Immature natural killer cell (primary cell): ENCODE results near the gene NIN. TPM values are rescaled to one million over a fixed set of nuclear protein-coding genes. Genes with fewer than 3 reads are reported as not detected.
"Not testable (repeated sequence)": the region's sequence is repeated elsewhere in the genome, so short reads cannot be mapped to it uniquely, and the experiment has no call there.

Experiments used
- DNase-seq, 3 donors: peaks; one replicate each; pipeline ENCODE4 v3.0.0; 2022; ENCODE audit warnings: mixed read lengths in 1 of 3
- H3K27ac Mint-ChIP-seq, 6 donors: one replicate each; pipeline ENCODE4 v1.8.0; 2020; ENCODE audit warnings: mixed read lengths in 6 of 6, mild to moderate bottlenecking in 5 of 6, inconsistent platforms in 4 of 6, moderate library complexity in 3 of 6
- H3K27me3 Mint-ChIP-seq, 3 donors: one replicate each; pipeline ENCODE4 v1.8.0; 2020 to 2021; ENCODE audit warnings: low read depth in 3 of 3, mild to moderate bottlenecking in 3 of 3, mixed read lengths in 3 of 3, moderate library complexity in 3 of 3, inconsistent platforms in 1 of 3
- H3K36me3 Mint-ChIP-seq, 3 donors: one replicate each; pipeline ENCODE4 v1.8.0; 2020; ENCODE audit warnings: mixed read lengths in 3 of 3, inconsistent platforms in 2 of 3, mild to moderate bottlenecking in 2 of 3
- H3K4me1 Mint-ChIP-seq, 2 donors: one replicate each; pipeline ENCODE4 v1.8.0; 2020; ENCODE audit warnings: inconsistent platforms in 2 of 2, mild to moderate bottlenecking in 2 of 2, mixed read lengths in 2 of 2, moderate library complexity in 1 of 2
- H3K4me3 Mint-ChIP-seq, 5 donors: one replicate each; pipeline ENCODE4 v1.8.0; 2020; ENCODE audit warnings: mild to moderate bottlenecking in 5 of 5, mixed read lengths in 5 of 5, inconsistent platforms in 3 of 5, moderate library complexity in 3 of 5
- H3K9me3 Mint-ChIP-seq, 6 donors: one replicate each; pipeline ENCODE4 v1.8.0; 2020; ENCODE audit warnings: mild to moderate bottlenecking in 6 of 6, mixed read lengths in 6 of 6, inconsistent platforms in 4 of 6, moderate library complexity in 3 of 6
- polyA plus RNA-seq, 3 donors: library from polyadenylated mRNA; unstranded; fragments of 300-500 nt; fragmentation: Illumina TruSeq; gene quantifications; one replicate each; pipeline ENCODE4 v1.2.3, GENCODE V29; 2021

Gene NIN
- polyA plus RNA-seq, 3 donors from 2014 or later = 8.4 to 43.3 (median 9.7) TPM

DNA sequence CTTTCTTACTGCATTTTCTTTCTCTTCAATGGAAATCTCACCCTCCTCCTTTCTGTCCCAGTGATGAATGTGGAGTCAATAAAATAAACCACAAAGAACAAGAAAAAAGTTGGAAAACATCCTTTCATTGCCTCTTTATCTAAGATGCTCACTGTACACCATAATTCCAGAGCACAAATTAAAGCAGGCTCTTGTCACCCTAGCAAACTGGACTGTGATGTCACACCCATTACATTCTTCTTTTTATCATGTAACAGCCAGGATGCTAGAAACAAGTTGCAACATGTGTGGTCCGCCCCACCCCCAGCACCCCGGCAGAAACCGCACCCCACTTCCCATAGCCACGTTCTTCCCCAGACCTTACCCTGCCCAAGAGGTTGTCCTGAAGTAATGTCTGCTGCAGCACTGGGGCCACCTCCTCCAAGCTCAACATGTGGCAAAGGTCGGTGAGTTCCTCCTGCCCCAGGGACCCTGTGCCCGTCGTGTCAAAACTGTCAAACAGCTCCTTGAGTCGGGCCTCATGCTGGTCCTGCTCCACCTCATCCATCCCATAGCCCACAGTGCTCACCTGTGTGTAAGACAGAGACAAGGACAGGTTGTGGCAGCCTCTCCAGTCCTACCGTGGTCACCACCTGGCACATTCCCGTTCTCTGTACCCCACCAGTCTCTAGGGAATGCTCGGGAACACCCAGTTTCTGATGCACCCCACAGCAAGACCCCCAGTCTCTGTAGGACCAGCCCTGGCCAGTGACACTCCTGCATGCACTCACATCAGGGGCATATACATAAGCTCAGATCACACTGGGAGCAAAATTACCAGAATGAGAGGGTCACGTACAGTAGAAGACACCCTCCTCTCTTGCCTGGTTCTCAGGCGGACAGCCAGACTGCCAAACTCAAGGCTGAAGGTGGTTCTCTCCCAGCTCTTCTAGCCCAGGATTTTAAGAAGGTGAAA is 9.2 kb downstream of the NIN start:
- Mint-ChIP-seq H3K4me3 (peak overlapping the region; percentile 78 to 91 (median 83)), H3K36me3 (peaks cover 0 to 4% (median 3%) of the 10 kb centered on the region in 3 donors), H3K27ac (peak overlapping the region; percentile 83 to 97 (median 92)), H3K27me3 (peaks cover 0 to 4% (median 0%) of the 10 kb centered on the region in 3 donors), H3K4me1 (peaks cover 66 to 80% of the 10 kb centered on the region in 2 donors), H3K9me3 (no peaks in the 10 kb centered on the region)
- peak; percentile 69 to 70 (median 69) for DNase-seq

DNA sequence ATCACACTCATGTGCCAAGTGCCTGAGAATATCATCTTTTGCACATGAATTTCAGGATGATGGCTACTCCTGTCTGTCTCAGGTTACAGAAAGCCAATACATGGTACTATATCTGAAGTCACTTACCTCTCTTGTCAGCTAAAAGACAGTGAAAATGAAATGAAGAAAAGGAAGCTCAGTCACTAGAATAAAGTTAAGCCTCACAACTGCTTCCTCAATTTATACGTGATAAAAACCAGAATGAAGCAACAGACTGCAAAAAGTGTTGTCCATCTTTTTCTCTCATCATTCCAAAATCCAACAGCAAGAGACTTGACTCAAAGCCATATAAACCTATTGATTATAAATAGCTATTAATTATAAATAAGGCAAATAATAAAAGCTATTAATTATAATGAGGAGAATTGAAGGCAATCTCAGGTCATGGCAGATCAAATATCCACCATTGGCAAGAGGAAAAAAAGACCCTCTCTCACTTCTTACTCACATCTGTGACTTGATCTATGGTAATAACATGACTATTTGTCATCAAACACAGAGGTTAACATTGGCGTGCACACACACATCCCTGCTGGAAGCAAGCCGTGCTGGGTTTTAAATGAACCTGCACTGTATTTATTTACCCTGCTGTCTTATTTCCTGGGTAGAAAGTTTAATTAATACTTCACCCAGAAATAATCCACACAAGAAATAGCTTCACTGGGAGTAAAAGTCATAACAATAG is 10.0 kb downstream of the NIN start:
- H3K9me3 Mint-ChIP-seq = no peaks in the 10 kb centered on the region
- no peak for DNase-seq
- peaks cover 72 to 78% of the 10 kb centered on the region in 2 donors for H3K4me1 Mint-ChIP-seq
- H3K27me3 Mint-ChIP-seq = peaks cover 0 to 4% (median 0%) of the 10 kb centered on the region in 3 donors
- peaks cover 0 to 4% (median 3%) of the 10 kb centered on the region in 3 donors for H3K36me3 Mint-ChIP-seq
- H3K27ac Mint-ChIP-seq = peak overlapping the region; percentile 83 to 97 (median 92)
- peak overlapping the region in 4 of 5 donors; percentile 78 to 91 (median 86) for H3K4me3 Mint-ChIP-seq

DNA sequence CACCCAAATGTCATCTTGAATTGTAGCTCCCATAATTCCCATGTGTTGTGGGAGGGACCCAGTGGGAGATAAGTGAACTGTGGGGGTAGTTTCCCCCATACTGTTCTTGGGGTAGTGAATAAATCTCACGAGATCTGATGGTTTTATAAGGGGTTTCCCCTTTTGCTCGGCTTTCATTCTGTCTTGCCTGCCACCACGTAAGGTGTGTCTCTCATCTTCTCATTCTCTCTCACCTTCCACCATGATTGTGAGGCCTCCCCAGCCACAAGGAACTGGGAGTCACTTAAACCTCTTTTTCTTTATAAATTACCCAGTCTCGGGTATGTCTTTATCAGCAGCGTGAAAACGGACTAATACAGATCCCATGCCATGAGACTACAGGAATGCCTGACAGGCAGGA is 11.7 kb downstream of the NIN start:
- H3K4me3 Mint-ChIP-seq = peak overlapping the region in 1 of 5 donors; percentile 43
- H3K27me3 Mint-ChIP-seq, H3K9me3 Mint-ChIP-seq: not testable (repeated sequence)

DNA sequence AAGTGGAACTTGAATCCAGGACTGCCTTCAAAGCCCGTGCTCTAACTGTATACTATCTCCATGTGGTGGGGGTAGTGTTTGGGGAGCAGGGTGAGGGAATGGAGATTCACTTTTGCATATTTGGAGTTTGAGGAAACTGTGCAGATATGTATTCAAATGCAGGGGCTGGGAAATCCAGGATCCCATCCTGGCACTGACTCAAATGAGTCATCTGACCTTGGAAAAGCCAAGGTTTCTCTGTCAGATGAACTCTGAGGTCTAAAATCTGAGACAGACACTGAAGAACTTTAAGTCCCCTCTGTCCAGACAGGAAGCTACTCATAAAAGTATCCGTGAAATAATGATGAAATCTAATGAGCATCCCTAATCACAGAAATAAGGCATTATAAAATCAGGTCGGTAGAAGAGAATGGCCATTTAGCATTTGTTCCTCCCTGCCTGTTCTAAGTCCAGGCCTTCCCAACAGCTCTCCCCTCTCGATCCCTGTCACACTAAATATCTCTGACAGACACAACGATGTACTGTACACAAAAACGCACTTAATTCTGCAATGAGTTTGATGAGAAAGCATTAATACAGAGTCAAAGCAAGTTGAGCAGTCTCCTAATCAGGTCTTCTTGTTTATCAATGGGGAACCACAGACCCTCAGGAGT is 14.4 kb downstream of the NIN start:
- peak overlapping the region in 2 of 6 donors; percentile 24 to 55 for H3K27ac Mint-ChIP-seq
- peaks cover 0 to 3% (median 3%) of the 10 kb centered on the region in 3 donors for H3K27me3 Mint-ChIP-seq
- peaks cover 4 to 13% (median 8%) of the 10 kb centered on the region in 3 donors for H3K36me3 Mint-ChIP-seq
- DNase-seq = no peak
- H3K9me3 Mint-ChIP-seq = no peaks in the 10 kb centered on the region
- H3K4me3 Mint-ChIP-seq = no peak overlapping the region
- peaks cover 63 to 68% of the 10 kb centered on the region in 2 donors for H3K4me1 Mint-ChIP-seq

More for the DNA sequence above, 11.7 kb downstream of the NIN start:
- peak overlapping the region in 5 of 6 donors; percentile 74 to 92 (median 83) for H3K27ac Mint-ChIP-seq
- not testable (repeated sequence) for DNase-seq
- H3K4me1 Mint-ChIP-seq = peaks cover 69 to 72% of the 10 kb centered on the region in 2 donors
- H3K36me3 Mint-ChIP-seq = peaks cover 4 to 13% (median 8%) of the 10 kb centered on the region in 3 donors

DNA sequence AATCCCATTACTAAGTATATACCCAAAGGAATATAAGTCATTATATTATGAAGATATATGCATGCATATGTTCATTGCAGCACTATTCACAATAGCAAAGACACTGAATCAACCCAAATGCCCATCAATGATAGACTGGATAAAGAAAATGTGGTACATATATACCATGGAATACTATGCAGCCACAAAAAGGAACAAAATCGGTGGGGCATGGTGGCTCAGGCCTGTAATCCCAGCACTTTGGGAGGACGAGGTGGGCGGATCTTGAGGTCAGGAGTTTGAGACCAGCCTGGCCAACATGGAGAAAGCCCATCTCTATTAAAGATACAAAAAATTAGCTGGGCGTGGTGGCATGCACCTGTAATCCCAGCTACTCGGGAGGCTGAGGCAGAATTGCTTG is 15.4 kb downstream of the NIN start:
- not testable (repeated sequence) for DNase-seq, H3K4me3 Mint-ChIP-seq, H3K27ac Mint-ChIP-seq, H3K27me3 Mint-ChIP-seq, H3K9me3 Mint-ChIP-seq
- Mint-ChIP-seq H3K36me3 (peaks cover 4 to 13% (median 8%) of the 10 kb centered on the region in 3 donors), H3K4me1 (peaks cover 53 to 58% of the 10 kb centered on the region in 2 donors)

DNA sequence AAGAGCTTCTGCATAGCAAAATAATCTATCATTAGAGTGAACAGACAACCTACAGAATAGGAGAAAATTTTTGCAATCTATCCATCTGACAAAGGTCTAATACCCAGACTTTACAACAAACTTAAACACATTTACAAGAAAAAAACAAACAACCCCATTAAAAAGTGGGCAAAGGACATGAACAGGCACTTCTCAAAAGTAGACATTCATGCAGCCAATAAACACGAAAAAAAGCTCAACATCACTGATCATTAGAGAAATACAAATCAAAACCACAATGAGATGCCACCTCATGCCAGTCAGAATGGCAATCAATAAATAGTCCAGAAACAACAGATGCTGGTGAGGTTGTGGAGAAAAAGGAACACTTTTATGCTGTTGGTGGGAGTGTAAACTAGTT is 15.9 kb downstream of the NIN start:
- peaks cover 49 to 54% of the 10 kb centered on the region in 2 donors for H3K4me1 Mint-ChIP-seq
- H3K27me3 Mint-ChIP-seq, DNase-seq, H3K4me3 Mint-ChIP-seq, H3K9me3 Mint-ChIP-seq: not testable (repeated sequence)
- H3K36me3 Mint-ChIP-seq = peaks cover 4 to 13% (median 8%) of the 10 kb centered on the region in 3 donors
- peak overlapping the region in 2 of 6 donors; percentile 40 to 75 for H3K27ac Mint-ChIP-seq

DNA sequence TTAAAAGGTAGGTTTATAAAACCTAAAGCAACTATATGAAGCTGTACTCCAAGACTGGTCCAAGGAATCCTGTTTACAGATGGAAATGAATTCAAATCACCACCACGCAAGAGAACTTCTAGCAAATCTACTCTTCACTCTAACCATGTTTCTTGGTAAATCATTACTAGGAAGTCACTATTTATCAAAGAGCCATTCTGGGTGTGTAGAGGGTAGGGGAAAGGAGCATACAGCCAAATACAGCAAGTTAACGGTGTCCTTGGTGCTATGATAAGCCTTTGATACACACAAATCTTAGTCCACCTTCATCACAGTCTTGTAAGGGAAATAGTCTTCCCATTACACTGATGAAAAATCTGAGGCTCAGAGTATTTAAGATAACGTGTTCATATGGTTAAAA is 16.8 kb downstream of the NIN start:
- peaks cover 4 to 13% (median 8%) of the 10 kb centered on the region in 3 donors for H3K36me3 Mint-ChIP-seq
- peaks cover 40 to 51% of the 10 kb centered on the region in 2 donors for H3K4me1 Mint-ChIP-seq
- peak overlapping the region in 4 of 6 donors; percentile 44 to 84 (median 69) for H3K27ac Mint-ChIP-seq
- DNase-seq = no peak
- no peaks in the 10 kb centered on the region for H3K9me3 Mint-ChIP-seq
- peaks cover 0 to 3% (median 3%) of the 10 kb centered on the region in 3 donors for H3K27me3 Mint-ChIP-seq
- H3K4me3 Mint-ChIP-seq = peak overlapping the region in 3 of 5 donors; percentile 2 to 33 (median 7)

DNA sequence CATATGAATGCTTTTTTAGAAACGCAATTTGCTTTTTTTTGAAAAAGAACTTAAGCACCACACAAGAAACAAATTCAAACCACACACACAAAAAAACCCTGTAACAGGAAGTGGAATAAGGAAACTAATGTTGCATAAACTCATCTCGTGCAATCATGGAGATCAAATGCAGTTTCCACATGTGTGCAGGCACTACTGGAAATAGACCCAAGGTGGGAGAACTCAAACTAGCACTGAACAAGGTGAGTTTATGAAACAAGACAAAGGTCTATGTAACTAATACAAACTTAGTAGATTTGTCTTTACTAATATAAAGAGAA is 17.5 kb downstream of the NIN start:
- Mint-ChIP-seq H3K27ac (peak overlapping the region; percentile 82 to 93 (median 84)), H3K4me3 (peak overlapping the region; percentile 72 to 90 (median 84)), H3K36me3 (peaks cover 4 to 13% (median 8%) of the 10 kb centered on the region in 3 donors), H3K4me1 (peaks cover 38 to 44% of the 10 kb centered on the region in 2 donors), H3K9me3 (no peaks in the 10 kb centered on the region), H3K27me3 (peaks cover 0 to 3% (median 3%) of the 10 kb centered on the region in 3 donors)
- peak; percentile 28 to 35 (median 34) for DNase-seq

DNA sequence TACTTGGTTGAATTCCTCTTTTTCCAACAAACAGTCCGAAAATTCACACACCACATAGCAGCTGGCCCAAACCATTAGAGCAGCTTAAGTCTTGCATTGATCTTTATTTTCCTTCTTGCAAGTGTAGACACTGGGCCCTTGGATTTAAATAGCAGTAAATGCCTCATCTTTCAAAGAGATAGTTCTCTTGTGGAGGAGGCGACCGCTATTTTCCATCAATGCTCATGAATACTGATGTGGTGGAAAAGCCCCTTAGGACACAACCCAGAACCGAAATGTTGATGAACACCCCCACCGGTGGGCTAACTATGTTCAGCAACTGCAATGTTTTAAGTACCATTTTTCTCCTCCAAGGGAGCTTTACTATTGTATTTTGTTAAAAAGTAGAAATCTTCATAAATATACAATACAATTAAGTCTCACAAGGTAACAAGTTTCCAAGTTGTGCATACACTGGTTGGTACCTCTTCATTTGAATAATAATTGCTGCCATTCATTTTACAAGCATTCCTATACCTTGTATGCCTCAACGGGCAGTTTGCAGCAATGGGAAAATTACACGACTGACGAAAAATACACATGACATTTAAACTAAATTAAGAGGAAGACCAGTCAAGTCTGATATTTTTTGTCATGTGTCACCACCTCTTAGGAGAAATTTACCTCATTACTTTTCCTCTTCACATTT is 18.0 kb downstream of the NIN start:
- peaks cover 35 to 40% of the 10 kb centered on the region in 2 donors for H3K4me1 Mint-ChIP-seq
- H3K27me3 Mint-ChIP-seq = peaks cover 0 to 3% (median 3%) of the 10 kb centered on the region in 3 donors
- no peaks in the 10 kb centered on the region for H3K9me3 Mint-ChIP-seq
- peak overlapping the region; percentile 72 to 90 (median 84) for H3K4me3 Mint-ChIP-seq
- DNase-seq = no peak
- H3K36me3 Mint-ChIP-seq = peaks cover 4 to 10% (median 5%) of the 10 kb centered on the region in 3 donors
- peak overlapping the region; percentile 82 to 93 (median 84) for H3K27ac Mint-ChIP-seq

DNA sequence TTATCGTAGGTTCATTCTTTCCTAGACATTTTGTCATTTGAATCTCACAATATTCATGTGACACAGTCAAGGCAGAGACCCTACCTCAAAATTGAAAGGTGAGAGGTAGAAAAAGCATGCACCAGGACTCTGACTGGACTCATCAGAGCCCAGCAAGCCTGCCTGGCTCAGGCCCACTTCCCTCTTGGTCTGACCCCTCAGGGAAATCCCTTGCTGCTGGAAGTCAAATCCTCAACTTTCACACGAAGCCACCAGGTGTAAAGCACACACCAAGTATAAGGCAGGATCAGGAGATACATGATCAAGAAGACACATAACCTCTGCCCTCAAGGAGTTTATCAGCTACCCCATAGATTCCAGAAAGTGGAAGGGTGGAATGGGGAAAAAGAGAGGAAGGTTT is 18.8 kb downstream of the NIN start:
- Mint-ChIP-seq H3K4me3 (peak overlapping the region in 3 of 5 donors; percentile 10 to 90 (median 12)), H3K9me3 (no peaks in the 10 kb centered on the region), H3K4me1 (peaks cover 35 to 46% of the 10 kb centered on the region in 2 donors), H3K27me3 (peaks cover 0 to 3% (median 3%) of the 10 kb centered on the region in 3 donors), H3K27ac (peak overlapping the region in 5 of 6 donors; percentile 1 to 85 (median 56)), H3K36me3 (peaks cover 4 to 10% (median 5%) of the 10 kb centered on the region in 3 donors)
- no peak for DNase-seq

DNA sequence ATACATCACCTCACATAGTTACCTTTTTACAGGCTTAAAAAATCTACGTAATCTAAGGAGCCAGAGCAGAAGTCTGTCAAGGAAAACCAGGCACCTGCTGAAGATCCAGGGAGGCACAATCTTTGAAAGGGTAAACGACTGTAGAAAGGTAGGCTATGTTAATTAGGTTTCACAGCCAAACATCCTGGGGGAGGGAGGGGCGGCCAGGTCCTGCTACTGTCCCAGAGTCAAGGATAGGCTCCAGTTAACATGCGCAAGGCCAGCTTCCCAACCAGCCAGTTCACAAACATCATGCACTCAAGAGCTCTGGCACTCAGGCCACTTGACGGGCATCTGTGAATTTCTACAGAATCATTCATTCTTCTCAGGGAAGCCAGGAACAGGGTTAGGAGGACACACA is 22.9 kb downstream of the NIN start:
- H3K27ac Mint-ChIP-seq = no peak overlapping the region
- peaks cover 11 to 30% of the 10 kb centered on the region in 2 donors for H3K4me1 Mint-ChIP-seq

DNA sequence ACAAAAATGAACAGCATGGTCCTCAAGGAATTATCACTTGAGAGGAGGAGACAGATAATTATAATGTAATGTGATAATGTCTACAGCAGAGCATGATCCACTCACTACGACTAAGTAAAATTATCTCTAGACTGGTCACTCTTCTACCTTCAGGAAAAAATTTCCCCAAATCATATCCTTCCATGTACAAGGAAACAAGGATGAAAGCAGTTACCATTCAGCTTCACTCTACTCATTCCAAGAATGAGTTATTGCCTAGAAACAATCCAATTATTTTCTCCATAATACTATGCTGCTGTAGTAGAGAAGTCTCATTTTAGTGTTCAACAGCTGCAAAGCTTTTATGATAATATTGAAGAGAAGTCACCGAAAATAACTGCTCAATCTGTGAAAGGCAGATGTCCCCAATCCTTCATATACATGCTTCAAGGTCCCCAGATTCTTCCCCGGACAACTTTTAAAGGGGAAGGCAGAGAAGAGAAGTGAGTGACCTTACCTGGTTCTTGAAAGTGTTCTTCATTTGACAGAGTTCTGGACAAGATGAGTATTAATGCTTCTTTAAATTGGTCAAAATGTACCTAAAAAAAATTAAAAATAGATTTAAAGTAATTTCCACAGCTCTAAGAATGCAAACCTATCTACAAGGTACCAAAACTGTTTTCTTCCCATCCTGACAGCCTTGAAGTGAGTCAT is 24.6 kb downstream of the NIN start:
- Mint-ChIP-seq H3K4me1 (peaks cover 0 to 23% of the 10 kb centered on the region in 2 donors), H3K9me3 (no peaks in the 10 kb centered on the region), H3K36me3 (peaks cover 0 to 10% (median 8%) of the 10 kb centered on the region in 3 donors), H3K27ac (no peak overlapping the region), H3K27me3 (peaks cover 0 to 1% (median 0%) of the 10 kb centered on the region in 3 donors), H3K4me3 (no peak overlapping the region)
- DNase-seq = no peak

More for the DNA sequence above, 22.9 kb downstream of the NIN start:
- DNase-seq = no peak
- Mint-ChIP-seq H3K9me3 (no peaks in the 10 kb centered on the region), H3K27me3 (peaks cover 0 to 1% (median 0%) of the 10 kb centered on the region in 3 donors), H3K4me3 (no peak overlapping the region), H3K36me3 (peaks cover 0 to 10% (median 8%) of the 10 kb centered on the region in 3 donors)
